OCI-M1 (cell line): ENCODE results near the gene PGAM1.
"Not testable (repeated sequence)": the region's sequence is repeated elsewhere in the genome, so short reads cannot be mapped to it uniquely, and the experiment has no call there.

Source experiments
- DNase-seq: peaks from one replicate; lab custom pipeline; 2025; lab: John Stamatoyannopoulos, UW

Gene PGAM1

GRCh38 chr10:97459111-97459510, 33.1 kb downstream of the PGAM1 start:
- DNase-seq: no peak

GRCh38 chr10:97459933-97460332, 33.9 kb downstream of the PGAM1 start:
- DNase-seq: no peak

GRCh38 chr10:97462309-97462708, 36.3 kb downstream of the PGAM1 start:
- DNase-seq: no peak

GRCh38 chr10:97463363-97464132, 37.6 kb downstream of the PGAM1 start:
- peak; percentile 73 for DNase-seq

- no peak for DNase-seq
These were observed 38.2 kb downstream of the PGAM1 start for GRCh38 chr10:97464226-97464625.

- DNase-seq: no peak
These were observed 40.0 kb downstream of the PGAM1 start for GRCh38 chr10:97465982-97466381.

GRCh38 chr10:97466755-97467154, 40.8 kb downstream of the PGAM1 start:
- no peak for DNase-seq

GRCh38 chr10:97468162-97468561, 42.2 kb downstream of the PGAM1 start:
- no peak for DNase-seq

GRCh38 chr10:97468781-97469180, 42.8 kb downstream of the PGAM1 start:
- DNase-seq: not testable (repeated sequence)

GRCh38 chr10:97474918-97475317, 48.9 kb downstream of the PGAM1 start:
- DNase-seq: no peak

GRCh38 chr10:97475936-97476594, 50.1 kb downstream of the PGAM1 start:
- no peak for DNase-seq

- DNase-seq: not testable (repeated sequence)
These were observed 53.4 kb downstream of the PGAM1 start for GRCh38 chr10:97479410-97479809.

GRCh38 chr10:97479939-97480338, 53.9 kb downstream of the PGAM1 start:
- no peak for DNase-seq

- DNase-seq: no peak
These were observed 55.1 kb downstream of the PGAM1 start for GRCh38 chr10:97481071-97481470.

- DNase-seq: no peak
These were observed 56.4 kb downstream of the PGAM1 start for GRCh38 chr10:97482381-97482780.
